GM19397 (cell line): ENCODE results near the gene CROCC.
A peak's percentile ranks its signal among the peaks of the same experiment; 100 is the strongest.
"Not testable (repeated sequence)": the region's sequence is repeated elsewhere in the genome, so short reads cannot be mapped to it uniquely, and the experiment has no call there.

Experiments used
- ATAC-seq: cut with Tn5 transposase; IDR thresholded peaks from one replicate; pipeline ENCODE4 v1.9.1; 2021; ENCODE audit warnings: mild to moderate bottlenecking, moderate library complexity; ENCODE audit not compliant: unreplicated experiment

Gene CROCC

DNA sequence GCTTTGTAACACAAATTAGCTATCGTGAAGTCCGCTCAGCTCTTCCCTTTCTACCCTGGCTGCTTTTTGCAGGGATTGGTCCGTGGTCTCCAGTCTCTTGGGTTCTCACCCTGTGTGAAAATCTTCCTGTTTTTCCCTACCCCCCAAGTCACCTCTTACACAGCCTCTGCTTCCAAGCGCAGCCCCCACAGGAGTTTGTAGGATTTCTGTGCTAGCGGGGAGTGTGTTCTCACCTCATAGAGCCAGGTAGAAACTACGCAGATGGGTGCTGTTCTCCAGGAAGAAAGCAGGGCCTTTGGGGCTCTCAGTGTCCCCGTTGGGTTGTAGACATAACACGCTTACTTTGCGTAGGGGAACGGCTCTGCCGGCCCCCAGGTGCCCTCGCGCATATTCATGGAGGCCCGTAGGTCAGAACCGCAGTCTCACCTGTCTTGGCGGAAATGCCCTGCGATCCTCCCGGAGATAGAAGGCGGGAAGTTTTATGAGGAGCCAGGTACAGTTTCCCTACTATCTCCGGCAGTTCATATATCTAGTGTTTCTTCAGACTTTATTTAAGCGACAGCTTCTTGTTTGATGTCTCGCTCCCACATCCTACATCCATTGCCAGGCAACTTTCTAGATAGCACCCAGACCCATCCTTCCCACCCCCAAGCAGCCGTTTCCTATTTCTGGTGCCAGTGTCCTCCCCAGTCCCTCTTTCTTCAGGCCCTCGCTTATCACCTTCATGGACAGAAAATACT lies 25.2 kb upstream of the CROCC start:
- peak; percentile 4 for ATAC-seq

DNA sequence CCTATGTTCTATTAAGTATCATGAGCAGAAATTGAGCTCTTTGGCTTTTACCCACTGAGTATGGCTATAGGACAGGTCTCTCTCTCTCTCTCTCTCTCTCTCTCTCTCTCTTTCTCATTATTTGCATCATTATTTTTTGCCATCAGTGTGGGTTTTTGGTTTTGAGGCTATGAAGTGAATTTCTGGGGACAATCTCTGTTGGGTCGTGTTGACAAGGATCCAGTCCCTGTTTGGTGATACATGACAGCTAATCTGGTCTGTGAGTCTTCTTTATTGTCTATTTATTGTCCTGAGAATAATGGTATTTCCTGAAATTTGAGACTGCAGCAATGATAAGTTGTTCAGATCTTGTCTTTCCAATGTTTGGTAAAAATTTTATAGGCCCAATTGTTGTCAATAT lies 24.1 kb upstream of the CROCC start:
- ATAC-seq = not testable (repeated sequence)

DNA sequence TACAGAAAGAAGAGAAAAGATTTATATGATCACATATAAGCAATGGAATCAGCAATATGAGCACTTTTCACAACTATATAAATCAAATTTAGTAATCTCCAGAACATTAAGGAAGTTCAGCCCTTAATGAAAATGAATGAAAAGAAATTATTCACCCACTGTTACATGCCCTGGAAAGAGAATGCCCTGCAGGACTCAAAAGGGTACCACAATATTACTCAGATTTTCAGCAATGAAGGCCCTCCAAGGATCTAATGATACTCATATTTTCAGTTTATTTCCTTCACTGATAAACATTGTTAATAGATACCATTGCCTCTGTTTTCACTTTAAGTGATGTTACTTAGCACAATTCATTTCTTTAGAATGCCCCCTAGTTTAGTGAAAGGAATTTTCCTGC lies 23.4 kb upstream of the CROCC start:
- not testable (repeated sequence) for ATAC-seq

DNA sequence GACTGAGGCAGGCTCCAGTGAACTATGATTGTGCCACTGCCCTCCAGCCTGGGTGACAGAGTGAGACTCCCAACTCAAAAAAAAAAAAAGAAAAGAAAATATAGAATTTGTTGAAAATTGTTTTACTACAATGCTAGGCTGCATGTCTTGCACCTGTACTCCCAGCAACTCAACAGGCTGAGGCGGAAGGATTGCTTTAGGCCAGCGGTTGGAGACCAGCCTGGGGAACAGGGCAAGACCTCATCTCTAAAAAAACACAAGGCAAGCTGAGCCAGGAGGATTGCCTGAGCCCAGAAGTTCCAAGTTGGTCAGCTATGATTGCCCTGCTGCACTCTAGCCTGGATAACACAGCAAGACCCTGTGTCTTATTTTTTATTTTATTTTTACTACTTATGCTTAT lies 22.7 kb upstream of the CROCC start:
- ATAC-seq = not testable (repeated sequence)

DNA sequence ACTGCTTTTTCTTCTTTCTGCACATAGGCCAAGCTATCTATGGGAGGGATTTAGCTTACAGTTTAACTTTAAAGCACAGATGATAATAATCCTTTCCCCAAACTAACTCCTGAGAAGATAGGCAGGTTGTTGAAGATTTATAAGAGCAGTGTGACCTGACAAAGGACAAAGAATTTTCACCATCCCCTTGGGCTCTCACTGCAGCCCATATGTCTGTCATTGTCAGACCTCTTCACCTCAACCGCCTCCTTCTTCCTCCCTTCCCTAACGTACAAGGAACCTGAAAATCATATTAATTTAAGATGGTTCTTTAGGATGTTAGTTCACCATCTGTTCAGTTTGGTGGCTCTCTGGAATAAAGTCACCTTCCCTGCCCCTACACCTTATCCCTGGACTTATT lies 21.0 kb upstream of the CROCC start:
- ATAC-seq = no peak

DNA sequence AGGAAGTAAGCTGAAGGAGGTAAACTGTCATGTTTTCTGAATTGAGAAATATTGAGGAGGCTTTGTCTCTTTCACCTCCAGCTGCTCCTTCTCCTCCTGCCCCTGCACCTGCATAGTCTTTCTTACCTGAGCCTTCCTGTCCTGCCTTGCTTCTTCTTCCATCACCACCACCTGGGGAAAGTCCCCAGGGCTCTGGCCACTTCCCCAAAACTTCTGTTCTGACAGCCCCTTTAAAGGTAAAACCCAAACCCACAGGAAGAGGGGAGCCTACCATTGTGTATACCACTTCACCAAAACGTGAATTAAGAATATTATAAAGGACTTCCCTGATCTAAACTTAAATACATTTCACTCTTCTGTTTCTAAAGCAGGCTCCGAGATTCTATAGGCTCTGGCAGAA lies 20.4 kb upstream of the CROCC start:
- ATAC-seq = not testable (repeated sequence)

DNA sequence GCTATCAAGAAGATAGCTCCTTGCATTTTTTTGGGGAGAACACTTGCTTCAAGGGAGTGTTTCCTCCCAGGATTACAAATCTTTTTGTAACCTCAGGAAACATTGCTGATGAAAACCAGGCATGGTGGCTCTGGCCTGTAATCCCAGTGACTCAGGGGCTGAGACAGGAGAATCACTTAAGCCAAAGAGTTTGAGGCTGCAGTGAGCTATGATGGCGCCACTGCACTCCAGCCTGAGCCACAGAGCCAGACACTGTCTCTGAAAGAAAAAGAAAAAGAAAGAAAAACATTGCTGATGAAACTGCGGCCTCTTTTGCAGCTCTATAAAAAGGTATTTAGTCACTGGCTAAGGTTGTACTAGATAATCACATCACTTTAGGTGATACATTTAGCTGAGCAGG lies 18.7 kb upstream of the CROCC start:
- ATAC-seq = no peak

DNA sequence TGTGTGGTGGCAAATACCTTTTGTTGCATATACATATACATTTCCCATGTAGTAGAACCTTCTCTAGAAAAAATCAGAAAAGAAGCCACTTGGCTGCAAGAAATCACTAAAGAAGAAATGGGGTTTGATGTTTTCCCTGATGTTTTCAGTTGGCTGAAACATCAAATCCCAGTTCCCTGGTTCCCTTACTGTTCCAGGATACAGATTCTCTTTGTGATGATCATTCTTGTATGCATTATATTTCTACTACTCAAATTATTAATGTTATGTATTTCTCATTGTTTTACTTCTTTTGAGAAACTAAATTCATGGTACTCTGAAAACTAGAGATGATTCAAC lies 18.3 kb upstream of the CROCC start:
- no peak for ATAC-seq

DNA sequence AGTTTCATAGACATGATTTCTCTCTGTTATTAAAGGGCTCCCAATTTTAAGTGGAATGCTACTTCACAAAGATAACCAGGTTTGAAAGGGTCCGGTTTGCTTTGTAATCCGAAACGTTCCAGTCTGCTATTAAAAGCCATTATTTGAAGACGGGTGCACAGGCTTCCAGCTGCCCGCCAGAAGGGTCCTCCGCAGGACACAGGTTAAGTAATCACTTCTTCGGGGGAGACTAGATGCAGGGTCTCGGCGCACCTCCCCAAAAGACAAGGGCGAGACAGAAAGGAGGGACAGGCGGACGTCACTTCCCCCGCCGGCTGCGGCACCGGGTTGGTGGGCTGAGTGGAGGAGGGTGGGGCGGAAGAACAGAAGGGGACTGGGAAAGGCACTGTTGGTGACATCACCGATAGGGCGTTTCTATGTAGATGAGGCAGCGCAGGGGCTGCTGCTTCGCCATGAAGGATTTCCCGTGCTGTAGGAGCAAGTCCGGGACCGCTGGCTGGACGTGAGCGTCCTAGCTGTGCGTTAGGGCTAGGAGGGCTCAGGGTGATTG lies 17.1 kb upstream of the CROCC start:
- ATAC-seq = peak; percentile 93

DNA sequence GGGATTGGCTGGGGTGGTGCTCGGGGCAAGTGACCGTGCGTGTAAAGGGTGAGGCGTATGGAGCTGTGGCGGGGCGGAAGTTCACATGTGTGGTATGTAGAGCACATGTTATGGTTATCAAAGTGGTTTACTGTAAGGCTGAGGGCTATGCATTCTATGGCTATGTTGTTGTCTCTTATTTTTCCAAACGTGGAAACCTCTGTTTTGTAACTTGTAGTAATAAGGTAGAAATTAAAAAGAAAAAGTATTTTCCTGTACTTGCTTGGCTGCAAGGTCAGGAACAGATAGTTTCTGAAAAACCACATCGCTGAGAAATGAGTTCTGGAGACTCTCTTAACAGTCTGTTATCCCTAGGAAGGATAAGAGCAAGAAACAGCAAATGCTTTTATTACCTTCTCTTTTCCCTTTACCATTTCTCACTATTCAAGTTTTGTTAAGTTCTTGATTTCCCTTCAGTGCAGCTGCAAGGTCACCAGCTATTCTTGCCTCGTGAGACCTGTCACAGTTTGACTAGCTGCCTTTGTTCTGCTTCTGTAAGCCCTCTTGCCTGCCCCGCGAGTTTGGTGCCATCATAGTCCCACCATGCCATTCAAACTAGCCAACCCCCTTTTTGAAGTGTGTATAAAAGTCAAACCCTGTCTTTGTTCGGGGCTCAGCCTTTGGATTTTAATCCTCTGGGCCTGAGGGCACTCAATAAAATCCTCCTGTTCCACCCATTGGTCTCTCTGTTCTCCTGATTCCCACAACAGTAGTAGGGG lies 16.4 kb upstream of the CROCC start:
- ATAC-seq = peak; percentile 67

DNA sequence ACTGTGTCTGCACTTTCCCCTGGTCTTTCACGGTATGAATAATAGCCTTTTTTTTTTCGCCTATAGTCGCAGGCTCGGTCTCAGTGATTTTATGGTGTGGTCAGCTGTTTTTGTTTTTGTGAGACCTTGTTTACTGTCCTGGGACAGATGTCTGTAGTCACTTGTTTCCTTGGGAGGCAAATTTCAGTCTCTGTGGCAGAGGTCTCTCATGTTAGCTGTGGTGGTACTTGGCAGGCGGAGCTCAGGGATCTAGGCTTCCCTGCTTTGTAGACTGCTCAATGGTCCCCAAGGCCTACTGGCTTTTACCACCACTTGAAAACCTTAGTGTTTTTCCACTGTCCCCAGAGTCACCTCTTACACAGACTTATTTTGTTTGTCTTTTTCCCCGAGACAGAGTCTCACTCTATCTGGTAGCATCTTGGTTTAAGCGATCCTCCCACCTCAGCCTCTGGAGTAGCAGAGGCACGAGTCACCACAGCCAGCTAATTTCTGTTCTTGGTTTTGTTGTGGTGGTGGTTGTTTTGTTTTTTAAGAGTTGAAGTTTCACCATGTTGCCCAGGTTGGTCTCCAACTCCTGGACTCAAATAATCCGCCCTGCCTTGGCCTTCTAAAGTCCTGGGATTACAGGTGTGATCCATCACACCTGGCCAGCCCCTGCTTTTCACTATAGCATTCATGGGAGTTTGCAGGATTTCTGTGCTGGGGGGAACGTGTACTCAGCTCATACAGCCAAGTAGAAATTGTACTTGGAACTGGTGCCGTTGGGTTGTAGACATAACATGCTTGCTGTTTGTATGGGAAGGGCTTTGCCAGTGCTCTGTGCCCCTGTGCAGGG lies 15.6 kb upstream of the CROCC start:
- ATAC-seq = no peak

DNA sequence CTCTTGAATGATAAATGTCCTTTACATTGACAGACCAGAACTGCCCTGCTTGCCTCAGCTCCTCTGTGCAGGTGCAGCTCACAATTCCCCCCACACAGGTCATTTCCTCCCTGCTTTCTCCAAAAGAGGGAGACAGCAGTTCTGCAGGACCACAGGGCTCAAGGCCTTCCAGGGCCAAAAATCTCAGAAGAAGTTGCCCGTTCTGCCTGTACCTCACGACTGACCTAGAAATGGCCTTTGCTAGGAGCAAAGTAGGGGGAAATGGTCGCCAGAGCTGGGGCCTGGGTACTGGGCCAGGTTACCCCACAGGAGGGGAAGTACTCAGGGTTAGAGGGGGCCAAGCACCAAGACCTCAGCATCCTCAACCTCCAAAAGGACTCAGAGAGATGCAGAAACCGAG lies 14.9 kb upstream of the CROCC start:
- ATAC-seq = no peak

DNA sequence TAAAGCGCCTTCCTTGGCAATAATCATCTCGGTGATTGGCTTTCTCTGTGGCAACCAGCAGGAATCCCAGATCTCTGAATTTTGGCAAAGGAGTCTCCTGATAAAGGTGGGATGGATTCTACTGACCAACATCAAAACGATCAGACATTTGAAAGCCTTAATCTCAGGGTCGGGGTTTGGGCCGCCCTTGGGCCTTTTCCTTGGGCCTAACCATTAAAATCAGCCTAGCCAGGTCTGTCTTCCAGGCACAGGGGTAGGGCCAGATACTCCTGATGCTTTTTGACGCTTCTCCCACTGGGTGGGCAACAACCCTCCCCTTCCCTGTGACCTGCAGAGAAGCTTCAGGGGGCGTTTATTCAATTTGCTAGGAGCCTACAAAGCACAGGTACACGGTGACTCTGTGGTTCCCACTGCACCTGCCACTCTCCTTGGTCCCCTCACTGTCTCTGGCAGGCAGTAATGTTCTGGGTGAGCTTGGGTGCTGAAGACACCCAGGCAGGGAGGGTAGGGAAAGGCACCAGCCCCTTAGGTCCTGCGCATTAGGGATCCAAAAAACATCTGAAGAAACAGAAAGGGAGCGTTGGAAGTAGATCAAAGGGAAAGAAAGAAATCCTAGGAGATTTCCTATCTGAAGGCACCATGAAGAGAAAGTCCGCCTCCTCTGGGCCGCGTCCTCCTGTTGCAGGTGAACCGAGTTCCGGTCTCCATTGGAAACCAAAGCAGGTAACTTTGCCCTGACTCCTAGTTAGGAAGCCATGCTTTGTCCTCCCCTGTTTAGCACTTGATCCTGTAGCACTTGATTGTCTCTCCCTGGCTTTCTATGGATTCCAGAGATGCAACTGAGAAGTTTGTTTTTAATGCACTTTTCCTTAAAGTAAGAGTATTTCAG lies 13.6 kb upstream of the CROCC start:
- ATAC-seq = no peak

DNA sequence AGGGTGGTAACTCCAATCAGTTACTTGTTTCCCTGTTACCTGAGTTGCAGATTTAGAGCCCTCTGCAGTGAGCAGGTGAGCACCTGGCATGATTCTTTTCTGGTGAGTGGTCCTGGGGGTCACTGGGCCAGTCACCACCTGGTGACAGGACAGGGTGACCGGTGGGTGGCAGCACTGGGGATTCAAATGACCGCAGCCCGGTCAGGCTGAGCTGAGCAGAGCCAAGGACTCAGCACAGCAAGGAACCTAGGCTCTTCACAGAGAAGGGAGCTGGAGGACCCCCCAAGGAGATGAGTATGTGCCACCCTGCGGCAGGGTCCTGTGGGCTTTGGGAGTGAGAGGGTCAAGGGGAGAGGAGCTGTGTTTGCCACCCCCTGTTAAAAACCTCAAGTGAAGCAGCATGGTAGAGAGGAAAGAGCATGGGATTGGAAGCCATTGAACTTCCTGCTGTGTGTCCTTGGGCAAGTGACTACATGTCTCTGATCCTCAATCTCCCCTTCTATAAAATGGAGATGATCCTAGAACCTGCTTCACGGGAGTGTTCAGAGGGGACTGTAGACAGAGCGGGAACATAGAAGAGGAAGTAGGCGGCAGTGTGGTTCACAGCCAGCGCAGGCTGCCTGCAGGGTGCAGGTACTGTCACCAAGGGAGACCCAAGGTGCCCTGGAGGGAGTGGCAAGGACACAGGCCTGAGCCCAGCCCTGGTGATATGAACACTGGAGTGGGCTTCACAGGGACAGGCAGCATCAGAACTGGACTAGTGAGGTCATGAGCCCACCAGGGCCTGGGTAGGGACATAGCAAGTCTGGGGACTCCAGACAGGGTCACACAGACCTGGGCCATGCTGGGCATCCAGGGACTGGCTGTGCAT lies 9.6 kb upstream of the CROCC start:
- ATAC-seq = not testable (repeated sequence)

DNA sequence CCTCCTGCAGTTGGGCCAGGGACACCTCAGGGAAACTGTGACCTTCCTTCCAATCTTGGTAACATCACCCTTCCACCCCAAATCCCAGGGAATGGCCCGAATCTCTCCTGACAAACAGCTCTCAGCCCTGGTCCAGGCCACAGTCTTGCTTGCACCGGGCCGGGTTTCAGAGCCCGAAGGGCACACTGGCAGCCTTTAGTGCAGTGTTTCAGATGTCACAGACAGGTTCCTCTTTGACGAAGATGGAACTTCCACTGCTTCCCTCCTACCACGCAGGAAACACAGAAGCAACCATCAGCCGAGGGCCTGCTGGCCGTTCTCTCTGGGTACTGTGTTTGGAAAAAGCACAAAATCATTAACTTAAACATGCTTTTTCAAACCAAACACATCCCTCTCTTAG lies 9.0 kb upstream of the CROCC start:
- not testable (repeated sequence) for ATAC-seq

DNA sequence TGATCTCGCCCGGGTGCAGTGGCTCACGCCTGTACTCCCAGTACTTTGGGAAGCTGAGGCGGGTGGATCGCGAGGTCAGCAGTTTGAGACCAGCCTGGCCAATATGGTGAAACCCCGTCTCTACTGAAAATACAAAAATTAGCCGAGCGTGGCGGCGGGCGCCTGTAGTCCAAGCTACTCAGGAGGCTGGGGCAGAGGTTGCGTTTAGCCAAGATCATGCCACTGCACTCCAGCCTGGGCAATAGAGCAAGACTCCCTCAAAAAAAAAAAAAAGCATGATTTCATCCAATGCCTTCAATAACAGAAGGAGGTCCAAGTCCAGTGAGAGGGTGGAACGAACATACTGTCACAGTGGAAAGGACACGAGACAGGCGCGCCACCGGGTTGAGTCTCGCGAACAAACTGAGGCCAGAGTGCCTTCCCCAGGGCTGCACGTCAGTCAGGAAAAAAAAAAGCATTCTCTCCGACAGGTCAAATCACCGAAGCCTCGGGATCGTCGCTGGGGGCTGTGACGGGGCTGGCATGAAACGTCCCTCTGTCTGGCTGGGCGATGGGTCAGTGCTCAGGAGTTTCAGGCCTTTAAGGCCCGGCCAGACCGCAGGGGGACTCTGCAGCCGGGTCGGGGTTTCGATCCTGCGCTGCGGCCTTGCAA lies 8.4 kb upstream of the CROCC start:
- ATAC-seq = no peak

DNA sequence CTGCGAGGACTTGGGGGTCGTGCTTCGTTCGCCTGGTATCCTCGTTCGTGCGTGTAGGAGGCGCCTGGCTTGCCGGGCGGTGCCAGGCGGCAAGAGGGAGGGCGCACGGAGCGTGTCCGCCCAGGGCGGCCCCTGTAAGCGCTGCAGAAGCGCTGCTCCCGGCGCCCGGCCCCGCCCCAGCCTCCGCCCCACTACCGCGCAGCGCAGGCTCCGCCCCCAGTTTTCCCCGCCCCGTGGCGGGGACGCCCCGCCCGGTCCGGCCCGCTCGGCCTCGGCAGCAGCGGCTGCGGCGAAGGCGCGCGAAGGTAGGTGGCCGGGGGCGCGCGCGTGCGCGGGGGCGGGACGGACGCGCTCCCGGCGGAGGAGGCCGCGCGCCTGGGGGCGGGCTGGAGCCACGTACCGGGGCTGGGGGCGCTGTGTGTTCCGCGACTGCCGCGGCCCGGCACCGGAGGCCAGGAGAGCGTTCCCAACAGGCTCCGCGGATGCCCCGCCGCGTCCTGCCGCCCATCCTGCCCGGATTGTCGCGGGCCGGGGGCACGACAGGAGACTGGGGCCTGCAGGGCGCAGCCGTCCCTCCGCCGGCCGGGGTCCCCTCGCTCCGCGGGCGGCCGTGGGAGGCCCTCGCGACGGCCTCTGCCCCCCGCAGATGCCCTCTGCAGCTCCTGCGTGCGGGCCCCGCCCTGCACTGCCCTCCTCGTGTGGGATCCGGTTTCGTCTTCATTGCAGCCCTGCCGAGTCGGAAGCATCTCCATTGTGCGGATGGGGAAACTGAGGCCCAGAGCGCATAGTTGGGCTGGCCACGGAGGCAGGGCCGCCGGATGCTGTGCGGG lies 7.7 kb upstream of the CROCC start:
- peak; percentile 93 for ATAC-seq
